ENCODE measurements around the gene KCNIP4. TPM values are rescaled to one million over a fixed set of nuclear protein-coding genes. Genes with fewer than 3 reads are reported as not detected.

KCNIP4 gene
- total RNA-seq, 1 donor from 2014 or later: 6.2 TPM

- H3K27me3 Mint-ChIP-seq: peaks cover 44% of the 10 kb centered on the region
- no peak overlapping the region for H3K27ac Mint-ChIP-seq
- H3K4me1 Mint-ChIP-seq (ENCODE audit: unreplicated experiment): peaks cover 17% of the 10 kb centered on the region
- no peaks in the 10 kb centered on the region for H3K36me3 Mint-ChIP-seq
- no peak for TF ChIP-seq CTCF (conservative IDR thresholded peaks at IDR 0.05)
- no peak for DNase-seq (ENCODE audit: extremely low spot score, unreplicated experiment)
- H3K4me3 Mint-ChIP-seq: peak overlapping the region; percentile 82
- H3K9me3 Mint-ChIP-seq: peaks cover 4% of the 10 kb centered on the region
These were observed 964.1 kb downstream of the KCNIP4 start for GRCh38 chr4:20984576-20984836.

- Mint-ChIP-seq H3K36me3 (no peaks in the 10 kb centered on the region), H3K4me3 (peak overlapping the region; percentile 82), H3K27ac (no peak overlapping the region), H3K27me3 (peaks cover 44% of the 10 kb centered on the region), H3K9me3 (peaks cover 4% of the 10 kb centered on the region), H3K4me1 (ENCODE audit: unreplicated experiment) (peaks cover 16% of the 10 kb centered on the region)
- peak; percentile 70 for DNase-seq (ENCODE audit: extremely low spot score, unreplicated experiment)
- TF ChIP-seq CTCF (conservative IDR thresholded peaks at IDR 0.05): no peak
These were observed 964.6 kb downstream of the KCNIP4 start for GRCh38 chr4:20983763-20984575.

- Mint-ChIP-seq H3K9me3 (no peaks in the 10 kb centered on the region), H3K36me3 (no peaks in the 10 kb centered on the region), H3K4me1 (ENCODE audit: unreplicated experiment) (peaks cover 9% of the 10 kb centered on the region), H3K27me3 (peaks cover 44% of the 10 kb centered on the region), H3K27ac (no peak overlapping the region), H3K4me3 (no peak overlapping the region)
- no peak for TF ChIP-seq CTCF (conservative IDR thresholded peaks at IDR 0.05)
- DNase-seq (ENCODE audit: extremely low spot score, unreplicated experiment): no peak
These were observed 966.0 kb downstream of the KCNIP4 start for GRCh38 chr4:20982544-20982943.

GRCh38 chr4:20960291-20960690 is 988.3 kb downstream of the KCNIP4 start:
- H3K36me3 Mint-ChIP-seq: no peaks in the 10 kb centered on the region
- no peak for DNase-seq (ENCODE audit: extremely low spot score, unreplicated experiment)
- no peak overlapping the region for H3K27ac Mint-ChIP-seq
- no peak overlapping the region for H3K4me3 Mint-ChIP-seq
- H3K4me1 Mint-ChIP-seq (ENCODE audit: unreplicated experiment): peaks cover 14% of the 10 kb centered on the region
- TF ChIP-seq CTCF (conservative IDR thresholded peaks at IDR 0.05): no peak
- no peaks in the 10 kb centered on the region for H3K27me3 Mint-ChIP-seq
- H3K9me3 Mint-ChIP-seq: no peaks in the 10 kb centered on the region

- H3K27me3 Mint-ChIP-seq: peaks cover 3% of the 10 kb centered on the region
- H3K4me1 Mint-ChIP-seq (ENCODE audit: unreplicated experiment): peaks cover 4% of the 10 kb centered on the region
- no peak overlapping the region for H3K4me3 Mint-ChIP-seq
- DNase-seq (ENCODE audit: extremely low spot score, unreplicated experiment): no peak
- no peak for TF ChIP-seq CTCF (conservative IDR thresholded peaks at IDR 0.05)
- H3K27ac Mint-ChIP-seq: no peak overlapping the region
- no peaks in the 10 kb centered on the region for H3K9me3 Mint-ChIP-seq
- no peaks in the 10 kb centered on the region for H3K36me3 Mint-ChIP-seq
These were observed 994.0 kb downstream of the KCNIP4 start for GRCh38 chr4:20954541-20954940.
